GM21381 (cell line): ENCODE measurements around the gene SPIB.
"Not testable (repeated sequence)": the region's sequence is repeated elsewhere in the genome, so short reads cannot be mapped to it uniquely, and the experiment has no call there.

Experiments
- ATAC-seq: cut with Tn5 transposase; IDR thresholded peaks from one replicate; pipeline ENCODE4 v1.9.1; 2021; ENCODE audit warnings: mild to moderate bottlenecking, moderate library complexity; ENCODE audit not compliant: unreplicated experiment

SPIB gene

DNA sequence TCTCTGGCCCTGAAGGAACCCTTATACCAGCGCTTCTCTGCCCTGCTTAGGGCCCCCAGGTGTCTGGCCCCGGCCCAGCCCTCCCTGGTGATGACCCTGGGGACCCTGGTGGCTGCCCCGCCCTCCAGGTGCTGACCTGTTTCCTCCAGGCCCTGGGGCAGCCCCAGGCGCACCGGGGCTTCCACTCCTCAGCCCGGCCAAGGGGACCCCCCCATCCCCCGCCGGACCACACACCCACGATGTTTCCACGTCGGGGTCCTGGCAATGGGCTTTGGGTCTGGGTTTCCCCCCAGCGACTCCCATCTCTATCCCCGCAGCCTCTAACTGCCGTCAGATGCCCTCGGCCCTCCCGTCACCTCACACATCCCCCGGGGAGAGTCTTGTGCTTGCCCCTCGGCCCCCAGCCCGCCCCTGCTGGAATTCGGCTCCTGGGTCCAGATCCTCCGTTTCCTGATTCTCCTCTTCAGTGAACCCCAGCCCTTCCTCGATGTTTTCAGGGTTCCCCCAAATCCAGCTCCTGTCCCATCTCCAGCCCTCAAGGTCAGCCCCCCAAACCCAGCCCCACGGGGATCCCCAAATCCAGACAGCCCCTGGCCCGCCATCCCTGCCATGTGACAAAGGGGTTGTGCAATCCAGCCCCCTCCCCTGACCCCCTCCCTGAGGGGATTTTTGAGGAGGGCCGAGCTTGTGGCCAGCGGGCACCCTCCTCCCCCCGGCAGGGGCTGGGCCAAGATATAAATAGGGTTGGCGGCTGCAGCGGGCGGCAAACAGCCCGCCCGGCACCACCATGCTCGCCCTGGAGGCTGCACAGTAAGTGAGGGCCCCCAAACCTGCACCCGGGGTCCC lies at the start of gene SPIB:
SPIB (plus strand) TSS at position 763 of the 846 bp plus-strand sequence; CDS start at position 788, 25 bp downstream.
- ATAC-seq = no peak

DNA sequence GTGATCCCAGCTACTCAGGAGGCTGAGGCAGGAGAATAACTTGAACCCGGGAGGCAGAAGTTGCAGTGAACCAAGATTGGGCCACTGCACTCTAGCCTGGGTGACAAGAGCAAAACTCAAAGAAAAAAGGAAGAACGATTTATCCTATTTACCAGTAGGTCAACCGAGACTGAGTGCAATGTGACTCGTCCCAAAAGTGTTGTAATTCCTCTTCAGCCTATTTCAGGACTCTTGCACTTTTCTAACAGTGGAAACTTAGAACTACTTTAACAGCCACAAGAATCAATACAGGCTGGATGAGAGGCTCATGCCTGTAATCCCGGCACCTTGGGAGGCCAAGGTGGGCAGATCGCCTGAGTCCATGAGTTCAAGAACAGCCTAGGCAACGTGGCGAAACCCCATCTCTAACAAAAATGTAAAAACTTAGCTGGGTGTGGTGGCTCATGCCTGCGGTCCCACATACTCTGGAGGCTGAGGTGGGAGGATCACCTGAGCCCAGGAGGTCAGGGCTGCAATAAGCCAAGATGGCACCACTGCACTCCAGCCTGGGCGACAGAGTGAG lies 46.7 kb upstream of the SPIB start:
- ATAC-seq = no peak

DNA sequence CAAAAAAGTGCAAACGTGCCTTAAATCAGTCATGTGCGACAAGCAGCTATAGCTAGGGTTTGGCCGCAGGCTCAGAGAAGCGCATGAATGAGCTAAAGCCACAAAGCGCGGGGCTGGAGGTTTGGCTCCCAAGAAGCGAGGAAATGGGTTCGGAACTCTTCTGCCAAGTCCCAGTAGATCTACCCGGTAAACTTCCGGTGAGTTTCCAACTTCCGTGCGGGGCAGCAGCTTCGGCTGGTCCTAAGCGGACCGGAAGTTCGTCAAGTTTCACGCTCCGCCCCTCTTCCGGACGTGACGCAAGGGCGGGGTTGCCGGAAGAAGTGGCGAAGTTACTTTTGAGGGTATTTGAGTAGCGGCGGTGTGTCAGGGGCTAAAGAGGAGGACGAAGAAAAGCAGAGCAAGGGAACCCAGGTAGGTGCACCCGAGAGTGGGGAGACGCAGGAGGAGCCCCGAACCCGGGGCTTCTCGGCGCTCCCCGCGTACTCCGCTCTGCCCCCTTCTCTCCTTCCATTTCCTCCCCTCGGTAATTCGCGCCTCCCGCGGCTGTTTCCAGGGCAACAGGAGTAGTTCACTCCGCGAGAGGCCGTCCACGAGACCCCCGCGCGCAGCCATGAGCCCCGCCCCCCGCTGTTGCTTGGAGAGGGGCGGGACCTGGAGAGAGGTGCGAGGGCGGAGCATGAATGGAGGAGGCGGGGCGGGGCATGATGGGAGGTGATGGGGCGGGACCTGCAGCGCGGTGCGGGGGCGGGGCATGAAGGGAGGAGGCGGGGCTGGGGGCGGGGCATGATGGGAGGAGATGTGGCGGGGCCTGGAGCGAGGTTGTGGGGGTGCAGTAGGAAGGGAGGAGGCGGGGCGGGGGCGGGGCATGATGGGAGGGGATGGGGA lies 42.3 kb upstream of the SPIB start, which contains the start of gene NR1H2:
NR1H2 (plus strand) TSS at position 292 of the 885 bp plus-strand sequence. CDS start 1,149 bp downstream, outside the sequence.
- ATAC-seq = peak; percentile 83

DNA sequence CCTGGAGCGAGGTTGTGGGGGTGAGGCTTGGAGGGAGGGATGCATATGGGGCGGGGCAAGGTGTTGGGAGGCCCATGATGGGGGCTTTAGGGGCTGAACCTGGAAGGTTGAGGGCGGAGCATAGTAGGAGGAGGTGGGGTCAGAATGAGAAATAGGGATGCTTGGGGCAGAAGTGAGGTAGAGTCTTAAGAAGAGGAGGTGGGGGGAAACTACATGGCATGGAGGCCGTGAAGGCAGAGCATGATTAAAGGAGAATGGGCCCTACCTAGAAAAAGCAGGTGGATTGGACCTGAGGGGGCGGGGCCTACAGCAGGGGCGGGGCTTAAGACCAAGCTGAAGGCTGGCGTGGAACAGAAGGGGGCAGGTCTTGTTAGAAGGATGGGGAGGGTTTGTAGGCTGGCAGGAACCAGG lies 41.7 kb upstream of the SPIB start:
- peak; percentile 14 for ATAC-seq

DNA sequence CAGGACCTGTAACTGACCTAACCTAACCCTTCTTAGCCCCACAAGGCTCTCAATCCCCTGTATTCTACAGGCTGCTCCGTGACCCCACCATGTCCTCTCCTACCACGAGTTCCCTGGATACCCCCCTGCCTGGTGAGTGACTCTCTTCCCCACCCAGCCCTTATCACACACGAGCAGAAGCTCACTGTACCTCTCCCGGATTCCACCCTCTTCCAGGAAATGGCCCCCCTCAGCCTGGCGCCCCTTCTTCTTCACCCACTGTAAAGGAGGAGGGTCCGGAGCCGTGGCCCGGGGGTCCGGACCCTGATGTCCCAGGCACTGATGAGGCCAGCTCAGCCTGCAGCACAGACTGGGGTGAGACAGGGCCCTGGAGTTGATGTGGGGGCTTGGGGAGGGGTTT lies 41.2 kb upstream of the SPIB start:
- no peak for ATAC-seq

DNA sequence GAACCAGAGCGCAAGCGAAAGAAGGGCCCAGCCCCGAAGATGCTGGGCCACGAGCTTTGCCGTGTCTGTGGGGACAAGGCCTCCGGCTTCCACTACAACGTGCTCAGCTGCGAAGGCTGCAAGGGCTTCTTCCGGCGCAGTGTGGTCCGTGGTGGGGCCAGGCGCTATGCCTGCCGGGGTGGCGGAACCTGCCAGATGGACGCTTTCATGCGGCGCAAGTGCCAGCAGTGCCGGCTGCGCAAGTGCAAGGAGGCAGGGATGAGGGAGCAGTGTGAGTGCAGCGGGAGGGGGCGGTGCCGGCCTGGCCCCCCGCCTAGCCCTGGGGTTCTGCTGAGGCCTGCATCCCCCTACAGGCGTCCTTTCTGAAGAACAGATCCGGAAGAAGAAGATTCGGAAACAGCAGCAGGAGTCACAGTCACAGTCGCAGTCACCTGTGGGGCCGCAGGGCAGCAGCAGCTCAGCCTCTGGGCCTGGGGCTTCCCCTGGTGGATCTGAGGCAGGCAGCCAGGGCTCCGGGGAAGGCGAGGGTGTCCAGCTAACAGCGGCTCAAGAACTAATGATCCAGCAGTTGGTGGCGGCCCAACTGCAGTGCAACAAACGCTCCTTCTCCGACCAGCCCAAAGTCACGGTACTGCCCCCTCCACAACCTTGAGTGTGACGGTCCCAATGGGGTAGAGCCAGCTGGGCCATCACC lies 40.4 kb upstream of the SPIB start:
- ATAC-seq = no peak

DNA sequence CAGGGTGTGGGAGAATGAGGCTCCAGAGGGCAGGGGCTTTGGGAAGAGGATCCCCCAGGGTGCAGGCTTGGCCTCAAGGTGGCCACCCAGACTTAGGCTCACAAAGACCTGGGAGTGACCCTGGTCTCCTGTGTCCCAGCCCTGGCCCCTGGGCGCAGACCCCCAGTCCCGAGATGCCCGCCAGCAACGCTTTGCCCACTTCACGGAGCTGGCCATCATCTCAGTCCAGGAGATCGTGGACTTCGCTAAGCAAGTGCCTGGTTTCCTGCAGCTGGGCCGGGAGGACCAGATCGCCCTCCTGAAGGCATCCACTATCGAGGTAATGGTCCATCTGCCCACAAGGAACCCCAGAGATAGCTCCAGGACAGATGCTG lies 39.9 kb upstream of the SPIB start:
- no peak for ATAC-seq

DNA sequence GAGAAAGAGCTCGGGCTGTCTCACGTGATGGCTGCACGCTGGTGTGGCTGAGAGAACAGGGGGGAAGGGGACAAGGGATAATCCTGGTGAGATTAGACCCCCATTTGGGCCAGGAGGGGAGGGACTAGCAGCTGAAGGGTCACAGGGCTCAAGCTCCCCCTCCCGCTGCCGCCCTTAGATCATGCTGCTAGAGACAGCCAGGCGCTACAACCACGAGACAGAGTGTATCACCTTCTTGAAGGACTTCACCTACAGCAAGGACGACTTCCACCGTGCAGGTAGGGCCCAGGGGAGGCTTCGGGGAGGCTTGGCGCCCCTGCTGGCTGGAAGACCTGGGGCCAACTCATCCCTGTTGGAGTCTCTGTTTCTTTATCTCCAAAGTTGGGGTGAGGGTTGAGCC lies 39.1 kb upstream of the SPIB start:
- no peak for ATAC-seq

DNA sequence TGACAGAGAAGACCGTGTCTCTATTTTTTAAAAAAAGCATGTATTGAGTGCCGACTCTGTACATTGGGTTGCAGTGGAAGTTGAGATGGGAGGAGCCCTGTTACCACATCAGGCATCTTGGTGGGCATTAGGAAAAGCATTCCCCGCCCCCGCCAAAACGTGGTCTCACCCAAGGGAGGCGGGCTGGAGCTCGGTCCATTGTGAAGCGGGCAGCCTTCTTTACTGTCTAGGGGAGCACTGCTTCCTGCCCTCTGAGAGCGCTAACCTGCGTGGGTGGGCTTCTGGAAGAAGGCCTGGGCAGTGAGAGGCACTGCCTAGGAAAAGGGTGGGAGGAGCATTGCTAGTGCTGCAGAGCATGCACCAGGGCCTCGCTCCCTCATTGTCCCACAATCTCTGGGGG lies 38.6 kb upstream of the SPIB start:
- ATAC-seq = no peak

DNA sequence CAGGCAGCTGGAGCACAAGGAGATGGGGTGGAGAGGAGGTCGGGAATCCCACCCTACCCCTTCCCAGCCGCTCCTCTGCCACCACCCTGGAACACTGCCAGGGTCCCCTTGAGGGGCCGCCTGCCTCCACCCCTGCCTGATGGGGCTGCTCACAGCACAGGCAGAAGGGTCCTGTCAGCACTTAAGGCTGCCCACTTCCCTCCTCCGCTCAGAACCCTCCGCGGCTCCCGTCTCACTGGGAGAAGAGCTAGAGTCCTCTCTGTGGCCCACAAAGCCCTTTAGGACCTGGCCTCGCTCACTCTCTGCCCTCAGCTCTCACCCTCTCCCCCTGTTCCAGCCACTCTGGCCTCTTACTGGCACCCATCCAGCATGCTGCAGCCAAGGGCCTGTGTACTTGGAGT lies 38.0 kb upstream of the SPIB start:
- no peak for ATAC-seq

DNA sequence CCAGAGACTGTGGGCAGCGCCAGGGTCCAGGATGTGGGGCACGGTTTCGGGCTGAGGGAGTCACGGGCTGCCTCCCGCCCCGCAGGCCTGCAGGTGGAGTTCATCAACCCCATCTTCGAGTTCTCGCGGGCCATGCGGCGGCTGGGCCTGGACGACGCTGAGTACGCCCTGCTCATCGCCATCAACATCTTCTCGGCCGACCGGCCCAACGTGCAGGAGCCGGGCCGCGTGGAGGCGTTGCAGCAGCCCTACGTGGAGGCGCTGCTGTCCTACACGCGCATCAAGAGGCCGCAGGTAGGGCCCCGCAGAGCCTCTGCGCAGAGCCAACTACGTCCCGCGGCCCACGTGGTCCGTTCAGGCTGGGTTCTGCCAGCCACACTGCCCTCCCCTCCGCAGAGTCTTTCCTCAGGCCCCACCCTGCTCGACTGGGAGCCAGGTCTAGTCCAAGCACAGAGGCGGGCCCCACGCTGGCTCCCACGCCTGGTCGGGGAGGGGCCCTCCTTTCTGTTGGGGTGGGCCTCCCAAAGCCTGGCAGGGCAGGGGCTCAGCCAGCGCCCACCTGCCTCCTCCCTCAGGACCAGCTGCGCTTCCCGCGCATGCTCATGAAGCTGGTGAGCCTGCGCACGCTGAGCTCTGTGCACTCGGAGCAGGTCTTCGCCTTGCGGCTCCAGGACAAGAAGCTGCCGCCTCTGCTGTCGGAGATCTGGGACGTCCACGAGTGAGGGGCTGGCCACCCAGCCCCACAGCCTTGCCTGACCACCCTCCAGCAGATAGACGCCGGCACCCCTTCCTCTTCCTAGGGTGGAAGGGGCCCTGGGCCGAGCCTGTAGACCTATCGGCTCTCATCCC lies 36.6 kb upstream of the SPIB start:
- no peak for ATAC-seq

DNA sequence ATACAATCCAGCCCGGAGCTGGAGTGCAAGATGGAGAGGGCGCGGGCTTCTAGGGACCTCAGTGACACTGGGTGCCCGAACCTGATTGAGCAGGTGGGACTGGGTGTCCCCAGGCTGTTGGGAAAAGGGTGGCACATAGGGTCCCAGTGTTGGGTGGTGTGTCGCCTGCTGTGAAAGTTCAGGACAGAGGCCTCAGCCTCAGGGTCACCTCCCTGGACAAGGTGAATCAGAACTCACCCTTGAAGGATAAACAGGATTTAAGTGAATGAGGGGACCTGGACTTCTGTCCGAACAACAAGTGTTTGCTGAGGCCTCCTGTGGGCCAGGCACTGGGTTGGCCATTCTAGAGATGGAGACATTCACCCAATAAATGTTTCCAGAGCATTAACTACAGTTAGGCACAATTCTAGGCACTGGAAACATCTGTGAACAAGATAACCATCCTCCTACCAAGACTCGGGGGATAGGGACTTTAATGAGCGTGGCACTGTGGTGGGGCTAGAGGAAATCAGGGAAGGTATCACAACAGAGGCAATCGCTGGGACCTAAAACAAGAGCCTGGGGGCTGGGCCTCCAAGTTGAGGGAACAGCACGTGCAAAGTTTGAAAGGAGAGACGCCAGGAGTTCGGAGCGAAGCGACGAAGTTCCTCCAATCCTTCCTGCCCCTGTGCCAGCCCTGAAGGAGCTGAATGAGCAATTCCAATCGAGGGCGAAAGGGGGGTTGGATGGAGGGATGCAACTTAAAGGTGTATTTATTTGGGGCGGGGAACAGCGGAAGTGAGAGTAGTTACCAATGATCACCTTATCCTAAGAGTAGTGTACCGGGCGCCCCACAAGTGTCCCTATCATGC lies 35.5 kb upstream of the SPIB start:
- ATAC-seq = no peak

DNA sequence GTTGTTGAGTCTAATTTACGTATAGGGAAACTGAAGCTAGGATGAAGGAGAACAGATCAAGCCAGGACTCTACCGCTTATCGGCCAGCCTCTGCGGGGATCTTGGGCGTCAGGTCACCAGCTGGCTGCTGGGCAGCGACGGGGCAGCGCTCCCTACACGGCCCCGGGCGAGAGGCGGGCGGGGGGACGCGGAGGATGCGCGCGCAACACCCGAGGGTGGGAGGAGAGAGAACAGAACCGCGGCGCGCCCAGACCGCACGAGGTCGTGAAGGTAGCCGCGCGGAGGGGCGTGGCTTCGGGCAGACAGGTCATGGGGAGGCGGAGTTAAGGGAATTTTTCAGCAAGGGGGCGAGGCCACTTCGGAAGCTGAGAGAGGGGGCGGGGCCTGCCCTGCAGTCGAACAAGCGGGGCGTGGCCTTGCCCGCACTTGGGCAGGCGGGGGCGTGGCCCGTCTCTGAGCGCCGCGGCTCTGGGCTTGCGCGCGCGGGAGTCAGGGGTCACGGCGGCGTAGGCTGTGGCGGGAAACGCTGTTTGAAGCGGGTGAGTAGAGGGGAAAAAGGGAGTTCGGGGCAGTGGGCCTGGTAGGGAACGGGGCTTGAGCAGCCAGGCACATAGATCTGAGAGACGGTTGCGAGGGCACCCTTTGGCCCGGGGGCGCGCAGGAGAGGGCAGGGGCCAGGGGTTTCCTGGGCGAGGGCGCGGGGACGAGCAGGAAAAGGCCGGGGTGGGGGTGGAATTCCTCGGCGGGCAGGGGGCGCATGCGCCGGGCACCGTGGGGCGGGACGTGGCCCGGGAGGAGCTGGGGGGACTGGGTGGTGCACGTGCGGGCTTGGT lies 34.7 kb upstream of the SPIB start, which contains the start of gene POLD1:
POLD1 (plus strand) TSS at position 496 of the 833 bp plus-strand sequence. CDS start 14,505 bp downstream, outside the sequence.
- peak; percentile 80 for ATAC-seq

DNA sequence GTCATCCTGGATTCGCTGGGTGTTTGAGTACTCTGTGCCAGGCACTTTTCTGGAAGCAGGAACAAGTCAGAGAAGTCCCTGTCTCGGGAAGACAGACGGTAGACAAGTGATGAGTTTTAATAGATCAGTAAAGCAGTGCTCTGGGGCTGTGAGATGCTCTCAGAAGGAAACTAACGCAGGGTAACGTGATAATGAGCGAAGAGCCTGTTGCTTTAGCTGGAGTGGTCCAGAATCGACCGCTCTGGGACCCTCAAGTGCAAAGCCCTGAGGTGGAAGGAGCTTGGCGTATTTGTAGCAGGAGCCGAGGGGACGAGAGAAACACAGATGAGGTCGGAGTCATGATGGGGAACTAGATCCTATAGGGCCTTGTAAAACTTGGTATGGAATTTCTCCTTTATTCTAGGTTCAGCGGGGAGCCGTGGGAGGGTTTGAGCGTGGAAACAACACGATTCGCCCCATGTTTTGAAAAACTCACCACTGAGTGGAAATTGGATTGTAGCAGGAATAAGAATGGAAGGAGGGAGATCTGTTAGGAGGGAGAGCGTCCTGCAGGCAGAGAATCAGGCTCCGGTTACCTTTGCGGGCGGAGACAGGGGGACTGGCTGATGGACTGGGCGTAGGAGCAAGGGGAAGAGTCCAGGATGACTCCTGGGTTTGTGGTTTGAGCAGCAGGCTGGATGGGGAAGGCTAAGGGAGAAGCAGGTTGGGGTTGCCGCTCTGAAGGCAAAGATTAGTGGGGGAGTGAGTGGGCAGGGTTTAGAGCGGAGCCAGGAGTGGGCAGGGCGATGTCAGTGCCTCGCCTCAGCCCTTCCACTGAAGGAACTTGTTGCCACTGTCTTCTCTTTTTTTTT lies 33.8 kb upstream of the SPIB start:
- ATAC-seq = no peak

DNA sequence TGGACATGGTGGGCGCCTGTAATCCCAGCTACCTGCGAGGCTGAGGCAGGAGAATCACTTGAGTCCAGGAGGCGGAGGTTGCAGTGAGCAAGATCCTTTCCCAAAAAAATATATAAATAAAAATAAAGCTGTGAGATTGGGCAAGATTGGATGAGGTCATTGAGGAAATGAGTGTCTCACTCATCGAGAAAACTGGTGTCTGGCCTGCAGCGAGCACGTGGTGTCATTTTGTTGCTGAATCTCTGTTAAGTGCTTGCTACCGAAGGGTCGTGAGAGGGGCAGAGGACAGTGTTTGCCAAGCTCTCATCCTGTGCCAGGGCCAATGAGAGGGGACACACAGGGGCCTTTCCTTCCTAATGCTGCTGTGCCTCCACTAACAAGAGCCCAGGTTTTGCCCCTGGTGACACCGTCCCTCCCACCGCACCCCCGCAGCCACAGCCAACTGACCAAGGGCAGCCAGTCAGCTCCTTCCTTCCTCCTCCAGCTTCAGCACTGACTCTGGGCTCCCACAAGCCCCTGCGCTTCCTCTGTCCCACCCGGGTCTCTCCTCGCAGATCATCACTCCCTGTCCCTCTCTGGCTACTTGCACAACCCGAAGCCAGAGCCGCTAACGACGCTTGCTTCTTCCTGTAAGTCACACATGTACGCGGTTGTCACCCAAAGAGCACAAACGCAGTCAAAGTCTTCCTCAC lies 31.4 kb upstream of the SPIB start:
- ATAC-seq = no peak

DNA sequence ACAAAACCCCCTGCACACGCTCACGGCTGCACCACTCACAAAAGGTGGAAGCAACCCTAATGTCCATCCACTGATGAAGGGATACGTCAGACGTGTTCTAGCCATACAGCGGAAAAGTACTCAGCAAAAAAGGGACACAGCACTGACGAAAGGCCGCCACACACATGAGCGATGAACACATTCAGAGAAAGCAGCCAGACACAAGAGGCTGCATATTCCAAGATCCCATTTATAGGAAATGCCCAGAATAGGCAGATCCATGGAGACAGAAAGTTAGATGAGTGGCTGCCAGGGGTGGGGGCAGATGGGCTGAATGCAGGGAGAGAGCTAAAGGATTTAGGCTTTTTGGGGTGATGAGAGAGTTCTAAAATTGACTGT lies 30.9 kb upstream of the SPIB start:
- no peak for ATAC-seq

DNA sequence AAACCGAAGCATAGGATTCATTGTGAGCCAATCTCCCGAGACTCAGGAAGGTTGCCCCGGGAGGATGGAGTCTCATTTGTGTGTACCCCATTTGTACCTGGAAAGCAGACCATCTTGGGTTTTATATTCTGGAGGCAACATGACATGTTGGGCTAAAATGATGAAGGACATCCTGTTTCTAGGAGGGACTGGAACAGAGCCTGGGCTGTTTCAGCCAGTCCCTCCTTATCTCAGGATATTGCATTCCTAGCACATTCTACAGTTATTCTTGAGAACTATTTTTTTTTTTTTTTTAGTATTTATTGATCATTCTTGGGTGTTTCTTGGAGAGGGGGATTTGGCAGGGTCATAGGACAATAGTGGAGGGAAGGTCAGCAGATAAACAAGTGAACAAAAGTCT lies 28.4 kb upstream of the SPIB start:
- not testable (repeated sequence) for ATAC-seq
